K562 (cell line): ENCODE results near the gene INTS4. TPM values are rescaled to one million over a fixed set of nuclear protein-coding genes. Genes with fewer than 3 reads are reported as not detected.

Experiments used
- GTF2E2 ChIP-seq: fragments of 200-800 bp; sonication (Bioruptor generic); IDR thresholded peaks from 2 replicates; pipeline ENCODE4 v1.6.1; 2016; ENCODE audit warnings: missing genetic modification characterization, missing compliant biosample characterization
- HNRNPL ChIP-seq: fragments of 200-400 bp; formaldehyde crosslinking; IDR thresholded peaks from 2 replicates; pipeline ENCODE4 v1.6.1; 2017; ENCODE audit warnings: low read depth, mild to moderate bottlenecking, low read length
- NFRKB ChIP-seq: fragments of 450-650 bp; IDR thresholded peaks from 2 replicates; pipeline ENCODE4 v1.6.1; 2016; ENCODE audit warnings: low read depth
- ZNF76 ChIP-seq: fragments of 250-450 bp; sonication (Bioruptor Pico); IDR thresholded peaks from 2 replicates; pipeline ENCODE4 v1.4.0; 2020; ENCODE audit warnings: mild to moderate bottlenecking, moderate library complexity, borderline replicate concordance
- polyA plus RNA-seq, 8 experiments: library from polyadenylated mRNA; depleted of rRNA in 4 of 8; stranded (reverse) in 5 of 8; unstranded in 3 of 8; fragments of >200 nt; fragmentation: Nextera tagmentation in 2 of 8; fragmentation: Illumina TruSeq in 1 of 8; extraction: Ambion mirVana in 2 of 8; extraction: Trizol in 1 of 8; gene quantifications; 2 replicates each; pipeline versions ENCODE4 v1.2.1 to v1.2.3, GENCODE V29; 2011 to 2014; ENCODE audit warnings: inconsistent platforms in 1 of 8, missing spikeins in 1 of 8
- total RNA-seq, 7 experiments: library from RNA; depleted of rRNA in 6 of 7; stranded (reverse); fragments of >200 nt in 6 of 7; fragmentation: Illumina TruSeq in 2 of 7; extraction: Trizol in 2 of 7; gene quantifications; 2 replicates each; pipeline versions ENCODE4 v1.2.1 to v1.2.3, GENCODE V29; 2011 to 2021; ENCODE audit warnings: low replicate concordance in 1 of 7
- TF ChIP-seq, protein P1 (sequence below), 2 experiments: fragments of 450-650 bp; IDR thresholded peaks; 2 replicates each; pipeline ENCODE4 v1.6.1; 2016; ENCODE audit warnings: mild to moderate bottlenecking in 2 of 2, borderline replicate concordance in 1 of 2, low read depth in 1 of 2, moderate library complexity in 1 of 2

INTS4 gene
- total and polyA plus RNA-seq, 9 of the 15 experiments (the other 6 are each of a cell fraction or from before 2014, with no cell fraction given): 28.4 to 53.4 (median 44.5) TPM

DNA sequence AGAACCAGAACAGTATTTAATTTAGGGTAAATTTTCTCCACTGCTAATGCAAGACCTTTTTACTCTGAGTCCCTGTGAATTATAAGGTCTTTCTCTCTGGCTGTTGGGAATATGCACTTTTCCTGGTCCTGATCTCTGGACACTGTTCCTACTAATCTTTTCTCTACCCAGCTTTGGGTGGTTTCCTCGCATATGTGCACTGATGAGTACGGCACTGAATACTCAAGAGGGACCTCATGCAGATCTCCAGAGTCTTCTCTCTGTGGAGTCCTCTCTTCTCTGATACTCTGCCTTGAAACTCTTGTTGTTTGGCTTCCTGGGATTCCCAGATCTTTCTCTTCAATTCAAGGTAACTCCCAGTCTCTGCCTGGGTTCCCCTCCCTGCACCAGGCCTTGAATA is 14.6 kb upstream of the INTS4 start (continued):
- TF ChIP-seq, protein P1, sequence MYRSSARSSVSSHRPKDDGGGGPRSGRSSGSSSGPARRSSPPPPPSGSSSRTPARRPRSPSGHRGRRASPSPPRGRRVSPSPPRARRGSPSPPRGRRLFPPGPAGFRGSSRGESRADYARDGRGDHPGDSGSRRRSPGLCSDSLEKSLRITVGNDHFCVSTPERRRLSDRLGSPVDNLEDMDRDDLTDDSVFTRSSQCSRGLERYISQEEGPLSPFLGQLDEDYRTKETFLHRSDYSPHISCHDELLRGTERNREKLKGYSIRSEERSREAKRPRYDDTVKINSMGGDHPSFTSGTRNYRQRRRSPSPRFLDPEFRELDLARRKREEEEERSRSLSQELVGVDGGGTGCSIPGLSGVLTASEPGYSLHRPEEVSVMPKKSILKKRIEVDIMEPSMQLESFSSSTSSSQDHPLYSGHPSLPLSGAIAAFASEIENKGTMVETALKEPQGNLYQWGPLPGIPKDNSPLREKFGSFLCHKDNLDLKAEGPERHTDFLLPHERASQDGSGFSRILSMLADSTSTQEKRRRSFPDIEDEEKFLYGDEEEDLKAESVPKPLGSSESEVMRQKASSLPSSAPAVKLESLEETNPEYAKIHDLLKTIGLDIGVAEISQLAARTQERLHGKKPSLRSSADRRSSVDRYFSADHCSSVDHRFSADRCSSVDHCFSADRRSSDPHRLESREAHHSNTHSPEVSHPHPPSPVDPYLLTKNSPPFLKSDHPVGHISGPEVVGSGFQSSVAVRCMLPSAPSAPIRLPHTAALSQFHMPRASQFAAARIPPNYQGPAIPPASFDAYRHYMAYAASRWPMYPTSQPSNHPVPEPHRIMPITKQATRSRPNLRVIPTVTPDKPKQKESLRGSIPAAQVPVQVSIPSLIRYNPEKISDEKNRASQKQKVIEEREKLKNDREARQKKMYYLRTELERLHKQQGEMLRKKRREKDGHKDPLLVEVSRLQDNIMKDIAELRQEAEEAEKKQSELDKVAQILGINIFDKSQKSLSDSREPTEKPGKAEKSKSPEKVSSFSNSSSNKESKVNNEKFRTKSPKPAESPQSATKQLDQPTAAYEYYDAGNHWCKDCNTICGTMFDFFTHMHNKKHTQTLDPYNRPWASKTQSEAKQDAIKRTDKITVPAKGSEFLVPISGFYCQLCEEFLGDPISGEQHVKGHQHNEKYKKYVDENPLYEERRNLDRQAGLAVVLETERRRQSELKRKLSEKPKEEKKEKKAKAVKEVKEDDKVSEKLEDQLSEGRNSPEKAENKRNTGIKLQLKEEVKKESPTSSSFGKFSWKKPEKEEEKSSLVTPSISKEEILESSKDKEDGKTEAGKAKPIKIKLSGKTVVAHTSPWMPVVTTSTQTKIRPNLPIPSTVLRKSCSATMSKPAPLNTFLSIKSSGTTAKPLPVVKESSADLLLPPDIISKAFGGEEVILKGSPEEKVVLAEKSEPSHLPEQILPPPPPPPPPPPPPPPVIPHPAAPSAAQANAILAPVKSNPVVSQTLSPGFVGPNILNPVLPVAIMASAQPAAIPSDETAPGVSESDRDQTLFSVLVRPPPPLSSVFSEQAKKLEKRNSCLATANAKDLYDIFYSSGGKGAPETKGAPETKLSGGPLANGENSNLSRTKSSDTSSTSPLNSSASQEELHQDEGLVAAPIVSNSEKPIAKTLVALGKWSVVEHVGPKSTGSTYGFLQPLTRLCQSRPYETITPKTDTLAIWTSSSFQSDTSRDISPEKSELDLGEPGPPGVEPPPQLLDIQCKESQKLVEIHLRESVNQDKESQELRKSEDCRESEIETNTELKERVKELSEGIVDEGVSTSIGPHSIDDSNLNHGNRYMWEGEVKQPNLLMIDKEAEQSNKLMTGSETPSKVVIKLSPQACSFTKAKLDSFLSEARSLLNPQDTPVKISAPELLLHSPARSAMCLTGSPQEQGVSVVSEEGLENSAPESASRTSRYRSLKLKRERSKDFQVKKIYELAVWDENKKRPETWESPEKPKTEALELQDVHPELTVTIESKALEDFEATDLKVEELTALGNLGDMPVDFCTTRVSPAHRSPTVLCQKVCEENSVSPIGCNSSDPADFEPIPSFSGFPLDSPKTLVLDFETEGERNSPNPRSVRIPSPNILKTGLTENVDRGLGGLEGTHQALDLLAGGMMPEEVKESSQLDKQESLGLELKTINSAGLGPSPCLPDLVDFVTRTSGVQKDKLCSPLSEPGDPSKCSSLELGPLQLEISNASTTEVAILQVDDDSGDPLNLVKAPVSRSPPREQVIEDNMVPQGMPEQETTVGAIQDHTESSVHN (IDR thresholded peaks at IDR 0.05; ENCODE audit: borderline replicate concordance in 1 of 2, low read depth in 1 of 2): no peak
- no peak for TF ChIP-seq HNRNPL
- TF ChIP-seq GTF2E2 (tag): no peak
- no peak for TF ChIP-seq ZNF76 (CRISPR knock-in tag)
- TF ChIP-seq NFRKB: no peak
